HG03095 (cell line): ENCODE data around the gene EVA1A.

Source experiments
- ATAC-seq: cut with Tn5 transposase; IDR thresholded peaks from one replicate; pipeline ENCODE4 v1.9.1; 2021; ENCODE audit warnings: moderate library complexity; ENCODE audit not compliant: unreplicated experiment

Gene EVA1A, protein sequence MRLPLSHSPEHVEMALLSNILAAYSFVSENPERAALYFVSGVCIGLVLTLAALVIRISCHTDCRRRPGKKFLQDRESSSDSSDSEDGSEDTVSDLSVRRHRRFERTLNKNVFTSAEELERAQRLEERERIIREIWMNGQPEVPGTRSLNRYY

DNA sequence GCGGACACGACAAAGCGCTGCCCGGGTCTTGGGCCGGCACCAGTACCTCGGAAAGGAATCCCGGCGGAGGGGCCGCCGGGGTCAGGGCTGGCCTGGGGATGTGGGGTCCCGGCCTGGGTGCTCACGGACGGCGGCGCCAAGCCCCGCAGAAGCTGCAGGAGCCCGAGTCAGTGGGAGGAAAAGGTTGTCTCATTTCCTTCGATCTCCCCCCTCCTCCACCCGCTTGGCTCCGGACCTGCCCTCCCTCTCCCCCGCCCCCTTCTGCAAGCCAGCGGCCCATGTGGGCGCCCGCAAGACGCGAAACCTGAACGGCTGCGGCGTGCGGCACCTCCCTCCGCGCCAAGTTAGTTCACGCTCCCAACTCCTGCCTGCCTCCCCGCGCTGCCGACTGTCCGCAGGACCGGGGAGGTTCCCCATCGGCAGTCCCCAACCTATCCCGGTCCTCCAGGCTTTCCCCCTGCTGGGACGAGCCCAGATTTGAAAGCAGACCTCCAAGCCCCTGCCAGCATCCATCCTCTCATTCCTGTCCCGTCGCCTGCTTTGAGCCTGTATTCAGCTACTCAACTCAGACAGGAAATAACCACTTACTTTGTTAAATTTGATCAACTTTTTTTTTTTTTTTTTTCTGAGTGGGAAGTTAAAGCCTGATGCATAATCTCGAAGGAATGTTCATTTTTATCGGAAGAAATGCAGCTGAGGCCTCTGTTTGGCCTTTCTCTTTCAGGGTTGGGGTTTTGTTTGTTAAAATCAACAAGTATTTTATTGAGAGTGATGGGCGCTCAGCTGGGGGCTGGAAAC lies at the start of gene EVA1A:
EVA1A (minus strand) TSS at position 172 of the 798 bp plus-strand sequence. CDS start 42,799 bp downstream, outside the sequence.
- ATAC-seq = no peak

DNA sequence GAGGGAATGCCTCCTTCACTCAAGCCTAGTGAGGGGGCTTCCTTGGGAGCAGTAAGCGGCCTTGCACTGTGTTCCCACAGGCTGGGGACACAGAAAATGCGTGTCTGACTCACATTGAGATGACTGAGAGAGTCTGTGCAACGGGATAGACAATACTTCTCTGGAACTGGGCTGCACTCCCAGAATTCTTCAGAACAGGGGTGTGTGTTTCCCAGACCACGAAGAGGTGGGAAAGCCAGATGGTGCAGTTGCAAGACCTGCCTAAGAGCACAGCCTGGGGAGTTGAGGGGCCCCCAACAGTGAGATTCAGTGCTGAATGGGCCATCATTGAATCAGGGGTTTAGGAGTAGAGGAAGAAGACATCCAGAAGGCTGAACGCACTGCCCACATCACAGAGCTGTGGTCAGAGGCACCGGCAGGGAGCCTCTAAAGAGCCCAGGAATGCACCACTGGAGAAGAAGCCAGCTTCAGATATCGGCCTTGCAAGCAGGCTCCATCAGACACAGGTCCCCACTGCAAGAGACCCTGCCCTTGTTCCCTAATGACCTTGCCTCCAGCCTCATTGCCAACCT lies 49.3 kb upstream of the EVA1A start:
- no peak for ATAC-seq

DNA sequence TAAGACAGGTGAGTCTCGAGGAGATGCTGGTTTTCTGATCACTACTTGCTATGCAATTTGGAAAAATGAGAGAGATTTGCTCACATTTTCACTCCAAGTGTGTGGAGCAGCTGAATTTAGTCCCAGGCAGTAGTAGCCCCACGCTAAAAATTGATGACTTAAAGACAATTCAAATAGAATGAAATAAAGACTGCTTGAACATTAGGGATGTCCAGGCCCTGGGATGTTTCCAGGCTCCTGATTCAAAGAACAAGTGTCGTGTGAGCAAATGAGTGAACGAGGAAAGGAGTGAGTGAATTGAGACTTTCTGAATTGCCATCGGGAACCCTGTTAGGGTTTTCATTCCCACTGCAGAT lies 48.6 kb upstream of the EVA1A start:
- ATAC-seq = no peak

DNA sequence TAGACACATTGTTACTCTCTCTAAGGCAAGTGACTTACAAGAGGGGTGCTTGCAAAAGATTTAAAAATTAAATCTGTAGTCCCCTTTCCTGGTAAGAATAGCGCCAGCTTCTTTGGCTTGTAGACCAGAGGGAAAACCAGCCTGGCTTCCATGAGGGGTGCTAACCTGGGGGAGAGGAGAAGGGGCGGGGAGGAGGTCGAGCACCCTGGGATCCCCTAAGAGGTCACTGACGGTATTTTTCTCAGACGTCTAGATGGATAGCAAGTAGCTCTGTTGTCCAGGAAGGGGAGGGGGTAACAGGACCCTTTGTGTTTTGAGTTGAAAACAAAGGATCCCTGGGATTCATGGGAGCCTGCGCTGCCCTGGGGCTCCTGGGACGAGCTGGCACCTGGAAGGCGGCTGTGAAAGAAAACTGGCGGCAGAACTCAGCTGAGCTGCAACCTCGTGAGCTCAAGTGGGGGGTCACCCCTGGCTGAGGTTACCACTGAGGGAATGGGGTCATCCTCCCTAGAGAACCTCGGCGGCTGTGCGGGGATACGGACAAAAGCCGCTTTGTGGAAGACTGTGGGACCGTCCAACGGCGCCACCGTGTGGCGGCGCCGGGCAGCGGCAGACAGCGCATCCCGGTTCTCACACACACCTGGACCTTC lies 48.1 kb upstream of the EVA1A start:
- ATAC-seq = no peak

DNA sequence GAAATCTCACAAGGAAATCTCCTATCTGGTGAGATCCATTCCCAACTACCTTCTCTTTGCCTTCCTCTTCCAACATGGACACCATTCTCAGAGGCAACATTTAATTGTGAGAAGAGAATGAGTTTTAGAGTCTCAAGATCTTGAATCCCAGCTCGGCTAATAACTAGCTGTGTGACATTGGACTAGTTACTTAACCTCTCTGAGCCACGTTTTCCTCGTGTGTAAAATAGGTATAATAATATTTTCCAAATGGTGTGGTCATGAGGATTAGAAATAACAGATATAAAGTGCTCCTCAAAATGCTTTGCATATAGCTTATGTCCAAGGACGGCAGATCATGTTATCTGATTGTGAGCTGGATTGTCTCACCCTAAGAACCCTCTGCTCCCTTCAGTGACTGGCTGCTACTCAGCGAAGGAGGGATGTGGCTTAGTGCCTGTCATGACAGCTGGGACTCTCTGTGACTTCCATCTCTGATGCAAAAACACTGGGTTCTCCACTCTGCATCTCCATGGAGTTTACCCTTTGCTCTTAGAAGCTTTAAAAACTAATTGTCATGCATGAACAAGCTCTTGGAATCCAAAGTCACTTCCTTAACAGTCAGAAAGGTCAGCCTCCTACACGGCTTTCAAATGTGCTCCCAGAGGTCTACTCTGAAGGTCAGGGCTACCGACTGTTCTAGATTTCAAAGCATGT lies 47.4 kb upstream of the EVA1A start:
- no peak for ATAC-seq

DNA sequence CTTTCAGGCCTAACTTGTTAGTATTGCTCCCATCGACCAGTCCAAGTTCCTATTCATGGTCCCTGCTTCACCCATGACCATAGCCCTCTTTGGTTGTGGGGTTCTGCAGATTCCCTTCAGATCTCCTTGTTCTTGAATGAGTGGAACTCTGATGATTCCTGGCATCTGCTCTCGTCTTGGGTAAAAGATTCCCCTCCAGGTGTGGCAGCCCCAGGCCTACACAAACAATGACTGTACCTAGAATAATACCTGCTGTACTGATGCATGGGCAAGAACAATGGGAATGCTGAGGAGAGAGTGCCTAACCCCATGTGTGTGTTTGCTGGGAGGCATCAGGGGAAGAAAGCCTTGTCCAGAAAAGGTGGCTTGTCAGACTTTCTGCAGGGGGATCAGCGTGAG lies 46.7 kb upstream of the EVA1A start:
- ATAC-seq = no peak

DNA sequence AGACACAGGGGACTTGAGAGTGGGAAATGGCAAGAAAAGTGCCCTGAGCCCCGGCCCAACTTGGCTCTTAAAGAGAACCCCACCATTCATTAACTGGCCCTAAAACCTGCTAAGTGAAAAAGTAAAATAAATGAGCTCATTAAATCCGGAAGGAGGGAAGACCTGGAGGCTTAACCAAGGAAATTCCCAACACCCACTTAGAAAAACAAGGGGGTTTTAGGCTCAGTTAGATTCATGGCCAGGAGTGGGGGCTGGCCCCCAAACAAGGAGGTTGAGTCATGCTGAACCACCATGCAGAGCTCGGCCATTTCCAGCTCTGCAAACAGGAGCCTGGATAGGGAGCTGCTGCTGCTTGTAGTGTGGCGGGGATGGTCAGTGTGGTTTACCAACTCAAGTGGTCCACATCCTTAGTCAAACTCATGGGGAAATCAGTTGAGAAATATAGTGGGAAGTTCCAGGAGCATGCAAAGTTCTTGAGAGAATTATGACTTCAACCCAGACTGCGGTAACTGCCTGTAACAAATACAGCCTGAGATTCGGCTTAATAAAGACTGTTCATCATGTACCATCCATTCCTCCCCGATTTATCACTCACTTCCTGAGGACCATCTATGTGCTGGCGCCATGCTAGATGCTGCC lies 46.1 kb upstream of the EVA1A start:
- no peak for ATAC-seq

DNA sequence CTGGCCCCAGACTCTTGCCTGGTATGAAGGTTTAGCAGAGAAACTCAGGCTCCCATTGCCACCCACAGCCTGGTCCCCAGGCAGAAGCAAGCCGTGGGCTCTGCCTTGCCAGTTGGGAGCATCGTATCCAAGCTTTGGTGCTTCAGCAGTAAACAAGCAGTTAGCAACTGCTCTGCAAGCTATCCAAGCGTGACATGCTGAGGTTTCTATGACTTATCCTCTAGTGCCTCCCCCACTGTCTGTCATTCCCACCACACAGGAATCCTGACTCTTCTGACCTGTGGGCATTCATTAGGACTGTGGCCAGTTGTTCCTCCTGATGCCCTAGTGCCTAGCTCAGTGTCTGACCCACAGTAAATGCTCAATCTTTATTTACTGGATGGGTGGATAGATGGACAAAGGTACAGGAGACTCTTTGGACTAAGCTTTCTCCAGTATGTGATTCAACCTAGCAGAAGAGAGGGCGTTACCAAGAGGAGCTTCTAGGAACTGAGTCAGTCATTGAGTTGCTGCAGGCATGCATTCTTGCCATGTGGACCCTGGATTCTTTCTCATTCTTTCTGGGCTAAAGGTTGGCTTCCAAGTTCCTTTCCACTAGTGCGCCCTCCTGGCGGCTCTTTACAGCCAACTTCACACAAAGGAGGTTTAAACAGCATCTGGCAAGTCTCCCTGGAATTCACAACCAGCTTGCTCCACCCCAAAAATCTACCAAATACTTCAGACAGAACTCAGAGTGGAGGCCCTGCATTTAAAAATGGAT lies 45.2 kb upstream of the EVA1A start:
- ATAC-seq = no peak

DNA sequence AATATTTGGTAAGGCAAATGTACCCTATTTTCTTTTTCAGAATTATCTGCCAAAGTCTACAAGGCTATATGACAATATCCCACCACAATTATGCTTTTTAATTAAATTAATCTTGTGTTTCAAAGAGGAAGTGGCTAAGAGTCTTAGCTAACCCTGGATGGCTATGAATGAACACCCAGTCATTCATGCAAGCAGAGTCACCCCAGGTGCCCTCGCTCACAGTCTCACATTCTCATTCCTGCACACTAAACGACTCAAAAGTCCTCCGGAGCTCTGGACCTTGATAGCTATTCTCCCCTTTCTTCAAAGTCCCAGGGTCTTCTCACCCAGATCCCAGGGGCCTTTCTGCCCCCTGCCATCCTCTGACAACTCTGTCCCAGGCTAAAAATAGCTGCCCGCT lies 43.7 kb upstream of the EVA1A start:
- no peak for ATAC-seq

DNA sequence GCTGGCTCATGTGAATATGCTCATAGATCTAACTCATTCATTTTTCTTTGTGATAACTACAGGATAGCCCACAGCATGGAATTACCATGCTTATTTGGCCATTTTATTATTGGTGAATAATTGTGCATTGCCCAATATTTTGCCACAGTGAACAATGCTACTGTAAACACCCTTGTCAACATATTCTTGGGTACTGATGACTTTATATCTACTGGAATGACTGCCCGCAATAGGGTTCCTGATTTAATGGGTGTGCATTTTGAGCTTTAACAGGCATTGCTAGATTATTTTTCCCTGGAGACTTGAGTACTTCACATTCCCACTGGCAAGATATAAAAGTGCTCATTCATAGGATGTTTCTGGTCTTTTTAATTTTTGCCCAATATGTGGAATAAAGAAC lies 42.7 kb upstream of the EVA1A start:
- no peak for ATAC-seq

DNA sequence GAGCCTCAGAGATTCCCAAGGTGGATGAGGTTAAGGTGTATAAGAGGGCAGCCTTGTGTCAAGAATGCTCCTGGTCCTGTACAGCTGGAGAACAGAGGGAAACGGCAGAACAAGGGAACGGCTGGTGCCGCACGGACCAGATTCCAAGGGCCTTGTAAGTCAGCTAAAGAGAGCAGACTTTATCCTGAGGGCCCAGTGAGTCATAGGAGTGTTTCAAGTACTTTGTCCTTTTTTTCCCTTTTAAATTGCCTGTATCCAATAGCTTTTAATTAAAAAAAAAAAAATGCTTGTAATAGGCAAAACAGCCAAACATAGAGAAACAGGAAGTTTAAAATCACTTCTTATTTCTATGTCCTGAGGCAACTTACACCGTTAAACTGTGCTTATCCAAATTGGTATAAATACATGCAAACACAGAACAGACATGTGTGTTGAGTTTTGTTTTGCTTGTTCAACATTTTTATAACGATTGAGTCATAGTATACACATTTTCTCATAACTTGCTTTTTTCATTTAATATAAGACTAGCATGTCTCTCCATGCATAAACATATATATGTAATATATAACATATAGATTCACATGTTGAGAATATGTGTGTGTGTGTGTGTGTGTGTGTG lies 42.1 kb upstream of the EVA1A start:
- ATAC-seq = no peak

DNA sequence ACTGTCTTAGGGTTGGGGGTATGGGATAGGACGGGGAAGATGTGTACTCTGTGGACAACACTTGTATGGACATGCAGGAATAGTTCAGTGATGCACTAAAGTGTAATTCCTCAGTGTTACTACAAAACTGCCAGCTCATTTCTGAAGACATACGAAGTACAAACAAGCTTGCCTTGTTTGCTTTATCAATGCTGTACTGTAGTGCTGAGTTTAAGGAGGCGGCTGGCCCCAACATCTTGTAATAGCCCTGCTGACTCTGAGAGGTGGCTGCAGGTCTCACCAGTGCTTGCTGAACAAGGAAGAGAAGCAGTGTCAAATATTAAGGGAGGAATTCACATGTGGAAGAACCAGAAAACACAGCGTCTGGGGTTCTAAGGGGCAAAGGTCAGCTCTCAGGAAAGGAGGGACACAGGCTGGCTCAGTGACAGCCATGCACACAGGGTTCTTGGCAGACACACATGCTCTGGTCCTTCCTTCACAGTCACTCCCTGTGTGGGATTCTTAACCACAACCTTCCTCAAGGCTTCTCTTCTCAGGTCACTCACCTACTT lies 39.8 kb upstream of the EVA1A start:
- no peak for ATAC-seq

DNA sequence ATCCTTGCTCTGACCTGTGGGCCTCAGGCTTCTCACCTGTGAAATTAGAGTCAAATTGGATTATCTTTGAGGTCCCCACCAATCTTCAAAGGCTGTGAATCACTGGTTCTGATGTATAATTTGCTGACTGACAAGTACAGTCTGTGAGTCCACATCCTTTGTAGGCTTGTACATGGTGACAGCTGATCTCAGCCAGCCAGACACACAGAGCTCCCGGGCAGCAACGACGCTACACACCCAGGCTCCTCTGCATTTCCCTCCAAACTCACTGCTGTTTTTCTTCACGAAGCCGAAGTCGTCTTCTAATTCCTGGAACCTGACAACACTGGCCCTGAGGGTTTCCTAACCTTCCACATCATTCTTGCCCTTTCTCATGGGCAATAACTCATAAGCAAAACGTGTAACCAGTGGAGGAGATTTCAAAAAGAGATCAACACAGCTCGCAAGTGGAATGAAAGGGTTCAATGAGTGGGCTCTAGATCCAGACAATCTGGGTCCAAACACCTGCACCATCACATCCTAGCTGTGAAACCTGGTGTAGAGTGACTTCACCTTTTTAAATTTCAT lies 37.9 kb upstream of the EVA1A start:
- ATAC-seq = no peak

DNA sequence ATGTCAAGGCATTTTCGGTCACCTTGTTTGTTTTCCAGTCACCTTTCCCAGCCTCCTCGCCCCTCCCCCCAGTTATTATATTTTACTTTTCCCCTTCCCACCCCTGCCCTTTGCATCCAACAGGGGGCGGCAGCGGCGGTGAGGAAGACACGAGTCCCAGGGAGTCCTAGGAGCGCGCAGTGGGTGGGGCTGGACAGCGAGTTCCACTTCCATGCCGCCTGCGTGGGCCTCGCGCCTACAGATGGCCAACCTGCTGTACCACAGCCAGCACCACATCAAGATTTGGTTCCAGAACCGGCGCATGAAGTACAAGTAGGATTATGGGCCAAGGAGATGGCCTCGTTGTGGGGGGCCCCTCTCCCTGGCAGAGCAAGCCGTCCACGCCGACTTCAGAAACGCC lies 37.2 kb upstream of the EVA1A start:
- no peak for ATAC-seq

DNA sequence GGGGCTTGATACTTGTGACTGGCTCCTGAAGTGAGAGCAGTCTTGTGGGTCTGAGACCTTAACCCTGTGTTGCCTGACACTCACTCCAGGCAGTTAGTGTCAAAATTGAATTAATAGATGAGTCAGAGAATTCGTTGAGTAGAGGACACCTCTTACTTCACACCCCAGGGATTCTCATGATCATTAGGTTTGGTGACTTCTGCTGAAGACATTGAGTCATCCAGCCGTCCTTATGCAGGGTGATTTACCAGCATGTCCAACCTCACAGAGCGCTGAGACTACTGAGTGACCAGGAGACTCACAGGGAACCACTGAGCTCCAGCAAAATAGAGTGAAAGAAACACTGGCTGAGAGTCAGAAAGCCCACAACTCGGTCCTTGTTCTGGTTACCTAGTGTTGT lies 36.0 kb upstream of the EVA1A start:
- no peak for ATAC-seq

DNA sequence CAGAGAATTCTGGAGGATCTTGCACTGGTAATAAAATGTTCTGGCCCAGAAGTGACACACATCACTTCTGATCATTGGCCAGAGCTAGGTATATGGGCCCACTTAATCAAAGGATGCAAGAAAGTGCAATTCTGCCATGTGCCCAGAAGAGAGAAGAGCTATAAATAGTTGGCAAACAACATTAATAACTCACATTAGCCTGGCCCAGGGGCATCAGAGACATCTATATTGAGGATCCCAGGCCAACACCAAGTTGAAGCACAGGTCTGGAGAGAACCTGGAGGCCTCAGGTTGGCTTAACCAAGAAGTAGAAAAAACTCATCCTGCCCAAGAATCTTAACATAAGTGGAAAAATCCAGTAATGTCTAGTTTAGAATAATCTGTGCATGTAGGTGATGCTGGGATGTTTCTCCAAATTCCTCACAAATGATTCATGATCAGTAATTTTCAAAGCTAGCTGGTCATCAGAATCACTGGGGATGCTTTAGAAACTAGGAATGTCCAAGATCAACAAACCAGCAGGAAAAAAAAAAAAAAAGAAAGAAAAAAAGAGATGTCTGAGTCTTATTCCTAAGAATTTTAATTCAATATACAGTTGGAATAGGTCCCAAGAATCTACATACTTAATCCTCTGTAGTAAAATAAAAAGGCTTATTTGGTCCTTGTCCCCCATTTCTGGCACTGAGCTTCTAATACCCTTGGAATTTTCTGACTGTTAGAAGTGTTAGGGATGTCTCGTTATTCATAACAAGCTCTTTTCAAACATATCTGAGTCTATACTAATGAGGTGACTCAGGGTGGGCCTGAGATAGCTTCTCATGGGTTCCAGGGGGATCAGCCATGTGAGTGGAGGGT lies 35.0 kb upstream of the EVA1A start:
- ATAC-seq = no peak

DNA sequence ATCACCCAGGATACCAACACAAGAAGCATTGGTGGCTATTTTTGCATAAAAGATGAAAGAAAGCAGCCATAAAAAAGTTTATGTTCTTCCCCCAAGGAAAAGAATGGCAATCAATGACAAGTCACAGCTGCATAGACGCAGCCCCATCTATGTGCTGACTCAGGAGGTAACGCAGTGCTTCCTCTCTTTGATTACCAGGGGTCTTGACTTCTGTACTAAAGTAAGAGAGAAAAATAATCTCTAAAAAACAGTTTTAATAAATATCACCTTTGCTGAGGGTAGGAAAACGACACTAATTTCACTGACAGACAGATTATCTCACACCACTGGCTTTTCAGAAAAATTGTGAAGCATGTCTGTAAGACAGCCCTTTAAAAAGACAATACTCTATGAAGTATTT lies 33.9 kb upstream of the EVA1A start:
- no peak for ATAC-seq

DNA sequence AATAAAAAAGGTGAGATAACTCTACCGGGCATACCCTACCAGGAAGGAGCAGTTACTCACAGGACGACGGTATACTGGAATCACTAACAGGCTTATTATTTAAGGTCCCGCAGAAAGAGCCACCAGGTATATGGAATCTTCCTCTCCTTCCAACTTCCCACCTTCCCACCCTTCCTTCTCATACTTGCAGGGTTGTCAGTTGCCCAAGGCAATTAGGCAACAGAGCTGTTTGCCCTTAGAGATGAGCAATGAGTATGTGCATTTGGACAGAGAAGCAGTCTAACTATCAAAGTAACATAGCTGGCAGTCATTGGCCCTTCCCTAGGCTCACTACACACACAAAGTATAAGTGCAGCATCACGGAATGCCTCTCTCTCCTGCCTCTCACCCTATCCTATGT lies 32.1 kb upstream of the EVA1A start:
- ATAC-seq = no peak
